ENCODE measurements around the gene DCBLD2. TPM values are rescaled to one million over a fixed set of nuclear protein-coding genes. Genes with fewer than 3 reads are reported as not detected.
A peak's percentile ranks its signal among the peaks of the same experiment; 100 is the strongest.

Gene DCBLD2
- total RNA-seq, 1 experiment from 2014 or later: 178 TPM

DNA sequence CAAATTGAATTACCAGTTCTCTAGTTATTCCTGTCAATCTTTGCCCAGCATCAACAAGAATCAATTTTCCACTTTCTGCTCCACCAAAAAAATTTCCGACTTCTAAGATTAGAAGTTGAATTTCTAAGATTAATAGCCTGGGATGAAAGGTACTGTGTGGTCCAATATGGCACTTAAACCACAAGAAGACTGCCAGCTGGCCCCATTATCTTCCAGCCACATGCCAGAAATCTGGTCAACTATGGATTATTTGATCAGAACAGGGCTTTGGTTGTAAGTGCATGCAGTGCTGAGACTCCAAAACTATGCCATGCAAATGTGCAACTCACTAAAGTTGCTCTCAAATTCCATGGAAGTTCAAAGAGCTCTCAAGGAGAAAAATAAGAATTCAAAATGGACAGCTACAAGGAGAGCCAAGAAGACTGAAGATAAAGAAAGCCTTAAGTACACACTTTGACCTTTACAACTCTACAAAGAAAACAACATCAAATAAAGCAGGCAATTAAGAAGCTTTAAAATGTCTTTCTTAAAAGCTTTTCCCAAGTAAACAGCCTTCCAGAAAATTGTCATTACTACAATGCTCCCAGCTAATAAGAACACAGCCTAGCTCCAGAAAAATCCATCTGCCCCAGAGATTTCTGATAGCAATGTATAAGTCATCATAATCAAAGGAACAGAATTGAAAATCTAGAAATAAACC, 74.1 kb downstream of the DCBLD2 start:
- intact Hi-C loops (cut with micrococcal nuclease; ENCODE audit: unreplicated experiment): loop anchor here (5.0 kb wide), 1 partner anchor 65 kb away; no protein-coding TSS in a partner anchor
- no peaks in the 10 kb centered on the region for H3K27me3 Mint-ChIP-seq (ENCODE audit: unreplicated experiment)
- CTCF ChIA-PET: no interaction called here
- TF ChIP-seq, protein P1, sequence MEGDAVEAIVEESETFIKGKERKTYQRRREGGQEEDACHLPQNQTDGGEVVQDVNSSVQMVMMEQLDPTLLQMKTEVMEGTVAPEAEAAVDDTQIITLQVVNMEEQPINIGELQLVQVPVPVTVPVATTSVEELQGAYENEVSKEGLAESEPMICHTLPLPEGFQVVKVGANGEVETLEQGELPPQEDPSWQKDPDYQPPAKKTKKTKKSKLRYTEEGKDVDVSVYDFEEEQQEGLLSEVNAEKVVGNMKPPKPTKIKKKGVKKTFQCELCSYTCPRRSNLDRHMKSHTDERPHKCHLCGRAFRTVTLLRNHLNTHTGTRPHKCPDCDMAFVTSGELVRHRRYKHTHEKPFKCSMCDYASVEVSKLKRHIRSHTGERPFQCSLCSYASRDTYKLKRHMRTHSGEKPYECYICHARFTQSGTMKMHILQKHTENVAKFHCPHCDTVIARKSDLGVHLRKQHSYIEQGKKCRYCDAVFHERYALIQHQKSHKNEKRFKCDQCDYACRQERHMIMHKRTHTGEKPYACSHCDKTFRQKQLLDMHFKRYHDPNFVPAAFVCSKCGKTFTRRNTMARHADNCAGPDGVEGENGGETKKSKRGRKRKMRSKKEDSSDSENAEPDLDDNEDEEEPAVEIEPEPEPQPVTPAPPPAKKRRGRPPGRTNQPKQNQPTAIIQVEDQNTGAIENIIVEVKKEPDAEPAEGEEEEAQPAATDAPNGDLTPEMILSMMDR (IDR thresholded peaks at IDR 0.05; ENCODE audit: unreplicated experiment): no peak
- peaks cover 5% of the 10 kb centered on the region for H3K9me3 Mint-ChIP-seq (ENCODE audit: low read depth, unreplicated experiment)
- no TSS peak for BruUV-seq (replicated peaks)
- peaks cover 57% of the 10 kb centered on the region for H3K36me3 Mint-ChIP-seq (ENCODE audit: insufficient read depth, unreplicated experiment)
- H3K4me1 Mint-ChIP-seq (ENCODE audit: low read depth, unreplicated experiment): peaks cover 28% of the 10 kb centered on the region
- H3K27ac Mint-ChIP-seq (ENCODE audit: unreplicated experiment): no peak overlapping the region
- no peak for DNase-seq
- H3K4me3 Mint-ChIP-seq (ENCODE audit: low read depth, unreplicated experiment): no peak overlapping the region

DNA sequence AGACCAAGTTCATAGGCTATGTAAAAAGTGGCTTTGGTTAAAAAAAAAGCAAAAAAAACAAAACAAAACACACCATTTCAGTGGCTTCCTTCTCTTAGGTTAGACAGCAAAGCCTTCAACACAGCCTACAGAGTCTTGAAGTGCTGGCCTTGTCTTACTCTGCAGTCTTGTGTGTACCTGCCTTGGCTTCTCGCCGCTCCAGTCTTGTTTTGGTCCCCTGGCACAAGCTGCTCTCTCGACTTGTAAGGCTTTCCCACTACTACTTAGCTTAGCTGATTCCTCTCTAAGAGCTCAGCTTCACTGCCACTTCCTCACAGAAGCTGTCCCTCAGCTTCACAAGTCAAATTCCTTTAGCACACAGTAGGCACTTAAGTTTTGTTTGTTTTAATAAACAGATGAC, 75.4 kb downstream of the DCBLD2 start:
- TF ChIP-seq, protein P1 (IDR thresholded peaks at IDR 0.05; ENCODE audit: unreplicated experiment): no peak
- H3K27ac Mint-ChIP-seq (ENCODE audit: unreplicated experiment): no peak overlapping the region
- H3K36me3 Mint-ChIP-seq (ENCODE audit: insufficient read depth, unreplicated experiment): peaks cover 57% of the 10 kb centered on the region
- intact Hi-C loops (cut with micrococcal nuclease; ENCODE audit: unreplicated experiment): loop anchor here (5.0 kb wide), 1 partner anchor 66 kb away; no protein-coding TSS in a partner anchor
- BruUV-seq (replicated peaks): no TSS peak
- H3K4me1 Mint-ChIP-seq (ENCODE audit: low read depth, unreplicated experiment): peaks cover 28% of the 10 kb centered on the region
- no peaks in the 10 kb centered on the region for H3K9me3 Mint-ChIP-seq (ENCODE audit: low read depth, unreplicated experiment)
- no peak overlapping the region for H3K4me3 Mint-ChIP-seq (ENCODE audit: low read depth, unreplicated experiment)
- CTCF ChIA-PET: no interaction called here
- H3K27me3 Mint-ChIP-seq (ENCODE audit: unreplicated experiment): no peaks in the 10 kb centered on the region
- DNase-seq: no peak

DNA sequence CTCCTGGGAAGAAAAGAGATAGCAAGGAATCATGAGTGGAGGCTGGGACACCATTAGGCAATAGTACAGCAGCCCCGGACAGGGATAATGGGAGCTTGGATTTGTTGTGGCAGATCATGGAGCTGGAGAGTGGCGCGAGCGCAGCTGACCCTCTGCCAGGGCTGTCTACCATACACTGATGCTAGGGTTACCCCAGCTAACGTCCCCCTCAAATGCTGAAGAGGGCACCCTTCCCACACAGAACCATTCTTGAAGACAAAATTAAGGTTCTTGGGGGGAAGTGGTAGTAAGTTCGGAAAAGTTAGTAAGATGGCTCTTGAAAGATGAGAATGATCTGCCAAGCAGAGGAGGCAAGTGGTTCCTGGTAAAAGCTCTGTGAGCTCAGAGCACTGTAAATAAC, 77.2 kb downstream of the DCBLD2 start:
- BruUV-seq (replicated peaks): no TSS peak
- Mint-ChIP-seq H3K4me3 (ENCODE audit: low read depth, unreplicated experiment) (no peak overlapping the region), H3K9me3 (ENCODE audit: low read depth, unreplicated experiment) (no peaks in the 10 kb centered on the region), H3K27ac (ENCODE audit: unreplicated experiment) (peak overlapping the region; percentile 18), H3K36me3 (ENCODE audit: insufficient read depth, unreplicated experiment) (peaks cover 54% of the 10 kb centered on the region), H3K4me1 (ENCODE audit: low read depth, unreplicated experiment) (peaks cover 28% of the 10 kb centered on the region), H3K27me3 (ENCODE audit: unreplicated experiment) (no peaks in the 10 kb centered on the region)
- DNase-seq: no peak
- TF ChIP-seq, protein P1 (IDR thresholded peaks at IDR 0.05; ENCODE audit: unreplicated experiment): no peak
- intact Hi-C loops (cut with micrococcal nuclease; ENCODE audit: unreplicated experiment): no loop called here
- CTCF ChIA-PET: interaction anchor here (0.9 to 1.8 kb wide), 2 partner anchors 161 to 170 kb away, joined by 3 to 7 read pairs; no protein-coding TSS in a partner anchor

DNA sequence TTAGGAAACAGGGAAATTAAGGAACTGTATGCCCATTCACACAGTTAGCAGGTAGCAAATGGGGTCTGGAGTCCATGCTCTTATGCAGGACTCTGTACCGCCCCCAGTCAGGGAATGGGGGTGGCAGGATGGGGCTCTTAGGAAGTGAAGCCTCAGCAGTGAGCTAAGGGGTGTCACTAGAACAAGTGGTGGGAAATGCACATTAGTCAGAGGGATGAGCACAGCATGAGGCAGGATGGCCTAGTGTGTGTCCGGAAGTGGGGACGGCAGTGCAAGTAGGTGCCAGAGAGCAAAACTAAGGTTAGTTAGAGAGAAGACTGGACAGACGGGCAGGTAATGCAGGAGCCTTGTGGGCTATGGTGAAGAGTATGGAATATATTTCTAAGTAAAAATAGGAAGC, 77.7 kb downstream of the DCBLD2 start:
- BruUV-seq (replicated peaks): no TSS peak
- Mint-ChIP-seq H3K4me1 (ENCODE audit: low read depth, unreplicated experiment) (peaks cover 28% of the 10 kb centered on the region), H3K36me3 (ENCODE audit: insufficient read depth, unreplicated experiment) (peaks cover 56% of the 10 kb centered on the region), H3K9me3 (ENCODE audit: low read depth, unreplicated experiment) (no peaks in the 10 kb centered on the region), H3K27me3 (ENCODE audit: unreplicated experiment) (no peaks in the 10 kb centered on the region), H3K27ac (ENCODE audit: unreplicated experiment) (peak overlapping the region; percentile 18), H3K4me3 (ENCODE audit: low read depth, unreplicated experiment) (no peak overlapping the region)
- no peak for DNase-seq
- CTCF ChIA-PET: interaction anchor here (0.9 to 1.8 kb wide), 2 partner anchors 162 to 171 kb away, joined by 3 to 7 read pairs; no protein-coding TSS in a partner anchor
- intact Hi-C loops (cut with micrococcal nuclease; ENCODE audit: unreplicated experiment): no loop called here
- TF ChIP-seq, protein P1 (IDR thresholded peaks at IDR 0.05; ENCODE audit: unreplicated experiment): no peak

Measured in Calu3 (cell line).